HepG2 (cell line): ENCODE measurements around the gene JPH2. TPM values are rescaled to one million over a fixed set of nuclear protein-coding genes. Genes with fewer than 3 reads are reported as not detected.

ENCODE experiments used
- GFI1 ChIP-seq: sonication (generic); formaldehyde crosslinking; IDR thresholded peaks from 2 replicates; pipeline ENCODE4 v1.5.0; 2020; ENCODE audit warnings: missing genetic modification reagents, mild to moderate bottlenecking, borderline replicate concordance
- HDAC1 ChIP-seq: sonication (generic); formaldehyde crosslinking; IDR thresholded peaks from 2 replicates; pipeline ENCODE4 v1.5.1; 2020; ENCODE audit warnings: mild to moderate bottlenecking, missing genetic modification reagents
- IKZF4 ChIP-seq: sonication (generic); formaldehyde crosslinking; IDR thresholded peaks from 2 replicates; pipeline ENCODE4 v1.5.1; 2020; ENCODE audit warnings: borderline replicate concordance, mild to moderate bottlenecking, low read depth, missing genetic modification reagents; ENCODE audit errors: not compliant biosample characterization
- MED8 ChIP-seq: sonication (generic); formaldehyde crosslinking; IDR thresholded peaks from 2 replicates; pipeline ENCODE4 v1.8.1; 2023; ENCODE audit warnings: mild to moderate bottlenecking, missing genetic modification reagents; ENCODE audit not compliant: insufficient replicate concordance
- MEF2D ChIP-seq: sonication (generic); formaldehyde crosslinking; IDR thresholded peaks from 2 replicates; pipeline ENCODE4 v1.5.1; 2020; ENCODE audit warnings: mild to moderate bottlenecking, missing genetic modification reagents
- MXI1 ChIP-seq: IDR thresholded peaks from 3 replicates; pipeline ENCODE4 v1.6.1; 2012; ENCODE audit warnings: low read depth, low read length, inconsistent platforms, borderline replicate concordance
- RFX1 ChIP-seq: fragments of 450-650 bp; IDR thresholded peaks from 2 replicates; pipeline ENCODE4 v1.6.1; 2017
- TOE1 ChIP-seq: sonication (generic); formaldehyde crosslinking; IDR thresholded peaks from 2 replicates; pipeline ENCODE4 v1.4.0; 2020; ENCODE audit warnings: mild to moderate bottlenecking, missing genetic modification reagents
- ZFP36L2 ChIP-seq: sonication (generic); formaldehyde crosslinking; IDR thresholded peaks from 2 replicates; pipeline ENCODE4 v1.4.0; 2020; ENCODE audit warnings: missing genetic modification reagents
- ZNF274 ChIP-seq: sonication (generic); formaldehyde crosslinking; IDR thresholded peaks from 2 replicates; pipeline ENCODE4 v1.5.1; 2020; ENCODE audit warnings: mild to moderate bottlenecking, missing genetic modification reagents
- ZNF296 ChIP-seq: sonication (generic); formaldehyde crosslinking; conservative IDR thresholded peaks from 2 replicates; pipeline ENCODE4 v1.5.0; 2020; ENCODE audit warnings: mild to moderate bottlenecking, missing genetic modification reagents
- ZNF552 ChIP-seq: sonication (generic); formaldehyde crosslinking; IDR thresholded peaks from 2 replicates; pipeline ENCODE4 v1.9.0; 2022; ENCODE audit warnings: missing genetic modification reagents, mild to moderate bottlenecking, borderline replicate concordance
- ZNF615 ChIP-seq: sonication (generic); formaldehyde crosslinking; IDR thresholded peaks from 2 replicates; pipeline ENCODE4 v1.5.0; 2020; ENCODE audit warnings: mild to moderate bottlenecking, missing genetic modification reagents, borderline replicate concordance
- ZNF761 ChIP-seq: sonication (generic); formaldehyde crosslinking; conservative IDR thresholded peaks from 2 replicates; pipeline ENCODE4 v1.4.0; 2020; ENCODE audit warnings: mild to moderate bottlenecking, missing genetic modification reagents
- polyA plus RNA-seq, 8 experiments: library from polyadenylated mRNA; depleted of rRNA in 3 of 8; stranded (reverse) in 7 of 8; unstranded in 1 of 8; fragments of >200 nt; fragmentation: Illumina TruSeq in 4 of 8; extraction: Trizol in 4 of 8; gene quantifications; 2 replicates each; pipeline versions ENCODE4 v1.2.1 to v1.2.3, GENCODE V29; 2011 to 2016; ENCODE audit warnings: low read depth in 4 of 8, missing spikeins in 1 of 8, mixed read lengths in 1 of 8; ENCODE audit not compliant: insufficient read depth in 1 of 8
- total RNA-seq, 5 experiments: library from RNA; depleted of rRNA; stranded (reverse); fragments of >200 nt; fragmentation: Illumina TruSeq; extraction: Trizol; gene quantifications; 2 replicates each; pipeline ENCODE4 v1.2.3, GENCODE V29; 2016; ENCODE audit warnings: low read depth in 1 of 5
- TF ChIP-seq, protein P1 (sequence below): sonication (generic); formaldehyde crosslinking; conservative IDR thresholded peaks from 2 replicates; pipeline ENCODE4 v1.4.0; 2020; ENCODE audit warnings: missing genetic modification reagents
- TF ChIP-seq, protein P2 (sequence below): sonication (generic); formaldehyde crosslinking; IDR thresholded peaks from 2 replicates; pipeline ENCODE4 v1.4.0; 2020; ENCODE audit warnings: missing genetic modification reagents
- TF ChIP-seq, protein P3 (sequence below), 2 experiments: sonication (generic) in 1 of 2; formaldehyde crosslinking in 1 of 2; IDR thresholded peaks; 2 replicates each; pipeline versions ENCODE4 v1.4.0 to v1.6.1; 2018 to 2020; ENCODE audit warnings: missing genetic modification reagents in 2 of 2, borderline replicate concordance in 1 of 2, low read depth in 1 of 2, mild to moderate bottlenecking in 1 of 2, missing biosample characterization in 1 of 2
- TF ChIP-seq, protein P4 (sequence below): sonication (generic); formaldehyde crosslinking; IDR thresholded peaks from 2 replicates; pipeline ENCODE4 v1.8.0; 2022; ENCODE audit warnings: mild to moderate bottlenecking, missing genetic modification reagents, moderate library complexity
- TF ChIP-seq, protein P5 (sequence below): sonication (generic); formaldehyde crosslinking; IDR thresholded peaks from 2 replicates; pipeline ENCODE4 v1.4.0; 2020; ENCODE audit warnings: missing genetic modification reagents

JPH2 gene
- total and polyA plus RNA-seq, 2 of the 13 experiments (the other 11 are each of a cell fraction or from before 2014, with no cell fraction given): 0.42 TPM; not detected in 1

DNA sequence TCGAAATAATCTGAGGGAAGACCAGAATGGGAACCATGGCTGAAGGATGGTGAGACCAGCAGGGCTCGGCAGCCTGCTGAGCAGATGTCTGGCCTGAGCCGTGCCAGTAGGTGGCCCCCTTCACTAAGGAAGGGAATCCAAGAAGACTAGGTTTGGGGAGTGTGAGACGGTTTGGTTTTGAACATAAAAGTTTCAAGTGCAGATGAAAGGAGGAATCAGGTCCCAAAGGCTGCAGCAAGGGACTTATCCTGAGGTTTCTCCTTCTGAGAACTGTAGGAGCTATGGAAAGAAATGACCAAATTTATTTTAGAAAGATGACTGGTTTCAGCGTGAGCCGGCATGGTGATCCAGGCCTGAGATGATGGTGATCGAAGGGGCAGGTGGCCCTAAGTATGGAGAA lies 28.1 kb upstream of the JPH2 start (continued):
- TF ChIP-seq MED8 (CRISPR knock-in tag): no peak
- TF ChIP-seq, protein P1, sequence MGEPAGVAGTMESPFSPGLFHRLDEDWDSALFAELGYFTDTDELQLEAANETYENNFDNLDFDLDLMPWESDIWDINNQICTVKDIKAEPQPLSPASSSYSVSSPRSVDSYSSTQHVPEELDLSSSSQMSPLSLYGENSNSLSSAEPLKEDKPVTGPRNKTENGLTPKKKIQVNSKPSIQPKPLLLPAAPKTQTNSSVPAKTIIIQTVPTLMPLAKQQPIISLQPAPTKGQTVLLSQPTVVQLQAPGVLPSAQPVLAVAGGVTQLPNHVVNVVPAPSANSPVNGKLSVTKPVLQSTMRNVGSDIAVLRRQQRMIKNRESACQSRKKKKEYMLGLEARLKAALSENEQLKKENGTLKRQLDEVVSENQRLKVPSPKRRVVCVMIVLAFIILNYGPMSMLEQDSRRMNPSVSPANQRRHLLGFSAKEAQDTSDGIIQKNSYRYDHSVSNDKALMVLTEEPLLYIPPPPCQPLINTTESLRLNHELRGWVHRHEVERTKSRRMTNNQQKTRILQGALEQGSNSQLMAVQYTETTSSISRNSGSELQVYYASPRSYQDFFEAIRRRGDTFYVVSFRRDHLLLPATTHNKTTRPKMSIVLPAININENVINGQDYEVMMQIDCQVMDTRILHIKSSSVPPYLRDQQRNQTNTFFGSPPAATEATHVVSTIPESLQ (CRISPR knock-in tag): no peak
- no peak for TF ChIP-seq MEF2D
- 0 out of 2 replicates have a peak, but pooled peaks have one; percentile 1 for TF ChIP-seq HDAC1 (CRISPR knock-in tag)
- TF ChIP-seq RFX1: no peak
- no peak for TF ChIP-seq ZNF615 (CRISPR knock-in tag)
- no peak for TF ChIP-seq MXI1
- no peak for TF ChIP-seq ZNF552 (CRISPR knock-in tag)
- TF ChIP-seq, protein P2, sequence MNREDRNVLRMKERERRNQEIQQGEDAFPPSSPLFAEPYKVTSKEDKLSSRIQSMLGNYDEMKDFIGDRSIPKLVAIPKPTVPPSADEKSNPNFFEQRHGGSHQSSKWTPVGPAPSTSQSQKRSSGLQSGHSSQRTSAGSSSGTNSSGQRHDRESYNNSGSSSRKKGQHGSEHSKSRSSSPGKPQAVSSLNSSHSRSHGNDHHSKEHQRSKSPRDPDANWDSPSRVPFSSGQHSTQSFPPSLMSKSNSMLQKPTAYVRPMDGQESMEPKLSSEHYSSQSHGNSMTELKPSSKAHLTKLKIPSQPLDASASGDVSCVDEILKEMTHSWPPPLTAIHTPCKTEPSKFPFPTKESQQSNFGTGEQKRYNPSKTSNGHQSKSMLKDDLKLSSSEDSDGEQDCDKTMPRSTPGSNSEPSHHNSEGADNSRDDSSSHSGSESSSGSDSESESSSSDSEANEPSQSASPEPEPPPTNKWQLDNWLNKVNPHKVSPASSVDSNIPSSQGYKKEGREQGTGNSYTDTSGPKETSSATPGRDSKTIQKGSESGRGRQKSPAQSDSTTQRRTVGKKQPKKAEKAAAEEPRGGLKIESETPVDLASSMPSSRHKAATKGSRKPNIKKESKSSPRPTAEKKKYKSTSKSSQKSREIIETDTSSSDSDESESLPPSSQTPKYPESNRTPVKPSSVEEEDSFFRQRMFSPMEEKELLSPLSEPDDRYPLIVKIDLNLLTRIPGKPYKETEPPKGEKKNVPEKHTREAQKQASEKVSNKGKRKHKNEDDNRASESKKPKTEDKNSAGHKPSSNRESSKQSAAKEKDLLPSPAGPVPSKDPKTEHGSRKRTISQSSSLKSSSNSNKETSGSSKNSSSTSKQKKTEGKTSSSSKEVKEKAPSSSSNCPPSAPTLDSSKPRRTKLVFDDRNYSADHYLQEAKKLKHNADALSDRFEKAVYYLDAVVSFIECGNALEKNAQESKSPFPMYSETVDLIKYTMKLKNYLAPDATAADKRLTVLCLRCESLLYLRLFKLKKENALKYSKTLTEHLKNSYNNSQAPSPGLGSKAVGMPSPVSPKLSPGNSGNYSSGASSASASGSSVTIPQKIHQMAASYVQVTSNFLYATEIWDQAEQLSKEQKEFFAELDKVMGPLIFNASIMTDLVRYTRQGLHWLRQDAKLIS (CRISPR knock-in tag): no peak
- TF ChIP-seq ZNF761: no peak
- peak; percentile 80; the same call in 1 of the 2 replicates for TF ChIP-seq ZFP36L2 (CRISPR knock-in tag)
- no peak for TF ChIP-seq GFI1
- TF ChIP-seq, protein P3, sequence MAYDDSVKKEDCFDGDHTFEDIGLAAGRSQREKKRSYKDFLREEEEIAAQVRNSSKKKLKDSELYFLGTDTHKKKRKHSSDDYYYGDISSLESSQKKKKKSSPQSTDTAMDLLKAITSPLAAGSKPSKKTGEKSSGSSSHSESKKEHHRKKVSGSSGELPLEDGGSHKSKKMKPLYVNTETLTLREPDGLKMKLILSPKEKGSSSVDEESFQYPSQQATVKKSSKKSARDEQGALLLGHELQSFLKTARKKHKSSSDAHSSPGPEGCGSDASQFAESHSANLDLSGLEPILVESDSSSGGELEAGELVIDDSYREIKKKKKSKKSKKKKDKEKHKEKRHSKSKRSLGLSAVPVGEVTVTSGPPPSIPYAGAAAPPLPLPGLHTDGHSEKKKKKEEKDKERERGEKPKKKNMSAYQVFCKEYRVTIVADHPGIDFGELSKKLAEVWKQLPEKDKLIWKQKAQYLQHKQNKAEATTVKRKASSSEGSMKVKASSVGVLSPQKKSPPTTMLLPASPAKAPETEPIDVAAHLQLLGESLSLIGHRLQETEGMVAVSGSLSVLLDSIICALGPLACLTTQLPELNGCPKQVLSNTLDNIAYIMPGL (CRISPR knock-in tag; IDR thresholded peaks at IDR 0.05; ENCODE audit: borderline replicate concordance in 1 of 2, low read depth in 1 of 2): peak in 1 of 2 experiments; percentile 77; a peak in 2 of 4 replicates
- TF ChIP-seq IKZF4 (CRISPR knock-in tag): no peak
- no peak for TF ChIP-seq ZNF274 (CRISPR knock-in tag)
- TF ChIP-seq, protein P4, sequence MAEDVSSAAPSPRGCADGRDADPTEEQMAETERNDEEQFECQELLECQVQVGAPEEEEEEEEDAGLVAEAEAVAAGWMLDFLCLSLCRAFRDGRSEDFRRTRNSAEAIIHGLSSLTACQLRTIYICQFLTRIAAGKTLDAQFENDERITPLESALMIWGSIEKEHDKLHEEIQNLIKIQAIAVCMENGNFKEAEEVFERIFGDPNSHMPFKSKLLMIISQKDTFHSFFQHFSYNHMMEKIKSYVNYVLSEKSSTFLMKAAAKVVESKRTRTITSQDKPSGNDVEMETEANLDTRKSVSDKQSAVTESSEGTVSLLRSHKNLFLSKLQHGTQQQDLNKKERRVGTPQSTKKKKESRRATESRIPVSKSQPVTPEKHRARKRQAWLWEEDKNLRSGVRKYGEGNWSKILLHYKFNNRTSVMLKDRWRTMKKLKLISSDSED (CRISPR knock-in tag): no peak
- no peak for TF ChIP-seq TOE1 (CRISPR knock-in tag)
- TF ChIP-seq ZNF296: no peak
- TF ChIP-seq, protein P5, sequence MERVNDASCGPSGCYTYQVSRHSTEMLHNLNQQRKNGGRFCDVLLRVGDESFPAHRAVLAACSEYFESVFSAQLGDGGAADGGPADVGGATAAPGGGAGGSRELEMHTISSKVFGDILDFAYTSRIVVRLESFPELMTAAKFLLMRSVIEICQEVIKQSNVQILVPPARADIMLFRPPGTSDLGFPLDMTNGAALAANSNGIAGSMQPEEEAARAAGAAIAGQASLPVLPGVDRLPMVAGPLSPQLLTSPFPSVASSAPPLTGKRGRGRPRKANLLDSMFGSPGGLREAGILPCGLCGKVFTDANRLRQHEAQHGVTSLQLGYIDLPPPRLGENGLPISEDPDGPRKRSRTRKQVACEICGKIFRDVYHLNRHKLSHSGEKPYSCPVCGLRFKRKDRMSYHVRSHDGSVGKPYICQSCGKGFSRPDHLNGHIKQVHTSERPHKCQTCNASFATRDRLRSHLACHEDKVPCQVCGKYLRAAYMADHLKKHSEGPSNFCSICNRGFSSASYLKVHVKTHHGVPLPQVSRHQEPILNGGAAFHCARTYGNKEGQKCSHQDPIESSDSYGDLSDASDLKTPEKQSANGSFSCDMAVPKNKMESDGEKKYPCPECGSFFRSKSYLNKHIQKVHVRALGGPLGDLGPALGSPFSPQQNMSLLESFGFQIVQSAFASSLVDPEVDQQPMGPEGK (CRISPR knock-in tag): no peak
